Measurements from ENCODE around the gene PHF24. TPM values are rescaled to one million over a fixed set of nuclear protein-coding genes. Genes with fewer than 3 reads are reported as not detected.
"Not testable (repeated sequence)": the region's sequence is repeated elsewhere in the genome, so short reads cannot be mapped to it uniquely, and the experiment has no call there.

PHF24 gene
- total RNA-seq, 3 donors from 2014 or later (not counting 1 experiment from before 2014, with no cell fraction given): not detected

DNA sequence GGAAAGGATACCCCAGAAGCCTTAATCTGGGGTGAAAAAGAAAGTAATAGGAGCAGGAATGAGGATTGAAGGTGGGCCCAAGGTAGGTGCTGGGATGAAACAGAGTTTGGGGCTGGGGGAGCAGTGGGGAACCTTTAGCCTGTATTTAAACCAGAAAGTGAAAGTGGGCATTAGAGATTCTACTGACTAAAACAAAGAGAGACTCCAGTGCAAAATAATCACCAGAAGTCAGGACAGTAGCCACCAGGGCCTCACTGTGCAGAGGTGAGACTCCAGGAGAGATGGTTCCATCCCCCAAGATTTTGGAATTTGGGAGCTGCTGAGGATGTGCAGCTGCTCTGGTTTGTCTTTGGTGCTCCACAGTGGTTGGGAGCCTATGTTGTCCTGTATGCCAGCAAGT is 44.5 kb downstream of the PHF24 start:
- Histone ChIP-seq H3K9me3 (ENCODE audit: control insufficient read depth, insufficient read depth, low read length) (no peaks in the 10 kb centered on the region), H3K27me3 (ENCODE audit: control insufficient read depth, insufficient read depth, low read length) (no peaks in the 10 kb centered on the region), H3K27ac (ENCODE audit: low read length) (no peak overlapping the region), H3K36me3 (ENCODE audit: control insufficient read depth, insufficient read depth, low read length) (no peaks in the 10 kb centered on the region), H3K4me1 (ENCODE audit: control insufficient read depth, insufficient read depth, low read length) (no peaks in the 10 kb centered on the region), H3K4me3 (ENCODE audit: low read length) (no peak overlapping the region)
- Mint-ChIP-seq H3K36me3 (no peaks in the 10 kb centered on the region), H3K9me3 (no peaks in the 10 kb centered on the region), H3K4me1 (no peaks in the 10 kb centered on the region), H3K4me3 (no peak overlapping the region), H3K27ac (no peak overlapping the region), H3K27me3 (ENCODE audit: low read depth in 2 of 2) (no peaks in the 10 kb centered on the region)
- TF ChIP-seq, protein P1, sequence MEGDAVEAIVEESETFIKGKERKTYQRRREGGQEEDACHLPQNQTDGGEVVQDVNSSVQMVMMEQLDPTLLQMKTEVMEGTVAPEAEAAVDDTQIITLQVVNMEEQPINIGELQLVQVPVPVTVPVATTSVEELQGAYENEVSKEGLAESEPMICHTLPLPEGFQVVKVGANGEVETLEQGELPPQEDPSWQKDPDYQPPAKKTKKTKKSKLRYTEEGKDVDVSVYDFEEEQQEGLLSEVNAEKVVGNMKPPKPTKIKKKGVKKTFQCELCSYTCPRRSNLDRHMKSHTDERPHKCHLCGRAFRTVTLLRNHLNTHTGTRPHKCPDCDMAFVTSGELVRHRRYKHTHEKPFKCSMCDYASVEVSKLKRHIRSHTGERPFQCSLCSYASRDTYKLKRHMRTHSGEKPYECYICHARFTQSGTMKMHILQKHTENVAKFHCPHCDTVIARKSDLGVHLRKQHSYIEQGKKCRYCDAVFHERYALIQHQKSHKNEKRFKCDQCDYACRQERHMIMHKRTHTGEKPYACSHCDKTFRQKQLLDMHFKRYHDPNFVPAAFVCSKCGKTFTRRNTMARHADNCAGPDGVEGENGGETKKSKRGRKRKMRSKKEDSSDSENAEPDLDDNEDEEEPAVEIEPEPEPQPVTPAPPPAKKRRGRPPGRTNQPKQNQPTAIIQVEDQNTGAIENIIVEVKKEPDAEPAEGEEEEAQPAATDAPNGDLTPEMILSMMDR (IDR thresholded peaks at IDR 0.05): no peak
- intact Hi-C loops (cut with micrococcal nuclease): no loop called here
- ATAC-seq (no peak), DNase-seq (no peak)

DNA sequence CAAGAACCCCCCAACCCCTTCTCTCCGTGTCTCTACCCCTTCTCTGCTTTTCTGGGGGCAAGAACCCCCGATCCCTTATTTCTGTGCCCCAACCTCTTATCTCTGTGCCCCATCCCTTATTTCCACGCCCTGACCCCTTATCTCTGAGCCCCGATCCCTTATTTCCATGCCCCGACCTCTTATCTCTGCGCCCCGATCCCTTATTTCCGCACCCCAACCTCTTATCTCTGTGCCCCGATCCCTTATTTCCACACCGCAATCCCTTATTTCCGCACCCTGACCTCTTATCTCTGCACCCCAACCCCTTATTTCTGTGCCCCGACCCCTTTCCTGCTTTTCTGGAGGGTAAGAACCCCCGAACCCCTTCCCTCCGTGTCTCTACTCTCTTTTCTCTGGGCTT is 46.2 kb downstream of the PHF24 start:
- H3K27me3 ChIP-seq (ENCODE audit: control insufficient read depth, insufficient read depth, low read length); H3K4me1 ChIP-seq (ENCODE audit: control insufficient read depth, insufficient read depth, low read length); H3K36me3 Mint-ChIP-seq; H3K9me3 Mint-ChIP-seq; H3K27ac ChIP-seq (ENCODE audit: low read length); H3K4me3 Mint-ChIP-seq; H3K27ac Mint-ChIP-seq; H3K27me3 Mint-ChIP-seq (ENCODE audit: low read depth in 2 of 2); DNase-seq; H3K36me3 ChIP-seq (ENCODE audit: control insufficient read depth, insufficient read depth, low read length); H3K4me1 Mint-ChIP-seq; ATAC-seq; H3K9me3 ChIP-seq (ENCODE audit: control insufficient read depth, insufficient read depth, low read length); intact Hi-C loops (cut with micrococcal nuclease); H3K4me3 ChIP-seq (ENCODE audit: low read length): not testable (repeated sequence)
- 87% methylated on average over 14 of the region's 14 CpGs for WGBS (ENCODE audit: insufficient coverage)

DNA sequence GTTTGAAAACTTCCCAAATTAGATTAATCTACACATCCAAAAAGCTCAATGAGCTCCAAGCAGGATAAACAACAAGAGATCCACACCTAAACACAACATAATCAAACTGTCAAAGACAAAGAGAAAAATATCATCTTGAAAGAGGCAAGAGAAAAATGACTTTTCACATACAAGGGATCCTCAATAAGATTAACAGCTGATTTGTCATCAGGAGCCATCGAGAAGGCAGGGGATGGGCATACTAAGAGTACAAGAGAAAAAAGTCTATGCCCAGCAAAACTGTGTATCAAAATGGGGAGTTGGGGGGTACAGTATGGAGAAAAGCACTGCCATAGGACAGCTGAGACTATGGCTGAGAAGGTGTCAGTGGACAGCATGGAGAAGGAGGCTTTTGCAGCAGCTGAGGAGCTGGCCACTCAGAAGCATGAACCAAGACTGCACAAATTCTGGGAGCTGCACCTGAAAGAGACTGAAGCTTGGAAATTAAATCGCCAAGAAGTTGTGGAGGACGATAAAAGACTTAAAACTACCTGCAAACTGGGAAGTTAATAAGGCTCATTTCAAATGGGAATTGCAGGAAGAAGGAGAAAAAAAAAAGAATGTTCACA is 52.4 kb downstream of the PHF24 start:
- no peak overlapping the region for H3K27ac Mint-ChIP-seq
- no peak for ATAC-seq
- Histone ChIP-seq H3K27me3 (ENCODE audit: control insufficient read depth, insufficient read depth, low read length) (no peaks in the 10 kb centered on the region), H3K36me3 (ENCODE audit: control insufficient read depth, insufficient read depth, low read length) (peaks cover 5% of the 10 kb centered on the region), H3K4me1 (ENCODE audit: control insufficient read depth, insufficient read depth, low read length) (no peaks in the 10 kb centered on the region), H3K4me3 (ENCODE audit: low read length) (no peak overlapping the region), H3K27ac (ENCODE audit: low read length) (no peak overlapping the region), H3K9me3 (ENCODE audit: control insufficient read depth, insufficient read depth, low read length) (peaks cover 9% of the 10 kb centered on the region)
- WGBS (ENCODE audit: insufficient coverage): 90% methylated on average over 3 of the region's 3 CpGs
- intact Hi-C loops (cut with micrococcal nuclease): no loop called here
- DNase-seq: no peak
- peaks cover 17% of the 10 kb centered on the region for H3K36me3 Mint-ChIP-seq
- H3K4me3 Mint-ChIP-seq: no peak overlapping the region
- TF ChIP-seq, protein P1 (IDR thresholded peaks at IDR 0.05): no peak
- H3K9me3 Mint-ChIP-seq: peaks cover 7 to 13% of the 10 kb centered on the region in 2 donors
- no peaks in the 10 kb centered on the region for H3K27me3 Mint-ChIP-seq (ENCODE audit: low read depth in 2 of 2)
- no peaks in the 10 kb centered on the region for H3K4me1 Mint-ChIP-seq

DNA sequence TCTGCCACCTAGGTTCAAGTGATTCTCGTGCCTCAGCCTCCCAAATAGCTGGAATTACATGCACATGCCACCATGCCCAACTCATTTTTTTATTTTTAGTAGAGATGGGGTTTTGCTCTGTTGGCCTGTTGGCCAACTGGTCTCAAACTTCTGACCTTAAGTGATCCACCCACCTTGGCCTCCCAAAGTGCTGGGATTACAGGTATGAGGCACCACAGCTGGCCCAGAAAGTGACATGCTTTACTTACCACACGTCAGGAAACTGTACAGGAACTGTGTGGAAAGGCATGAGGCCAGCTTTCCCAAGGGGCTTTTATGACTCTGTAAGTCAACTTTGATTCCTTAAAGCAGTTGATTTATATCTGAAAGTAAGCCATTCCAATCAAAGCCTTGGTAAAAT is 56.4 kb downstream of the PHF24 start:
- Histone ChIP-seq H3K9me3 (ENCODE audit: control insufficient read depth, insufficient read depth, low read length) (peaks cover 8% of the 10 kb centered on the region), H3K27me3 (ENCODE audit: control insufficient read depth, insufficient read depth, low read length) (no peaks in the 10 kb centered on the region), H3K36me3 (ENCODE audit: control insufficient read depth, insufficient read depth, low read length) (peaks cover 5% of the 10 kb centered on the region), H3K27ac (ENCODE audit: low read length) (no peak overlapping the region), H3K4me3 (ENCODE audit: low read length) (no peak overlapping the region), H3K4me1 (ENCODE audit: control insufficient read depth, insufficient read depth, low read length) (no peaks in the 10 kb centered on the region)
- Mint-ChIP-seq H3K4me1 (no peaks in the 10 kb centered on the region), H3K36me3 (peaks cover 17% of the 10 kb centered on the region), H3K27ac (no peak overlapping the region), H3K4me3 (no peak overlapping the region), H3K27me3 (ENCODE audit: low read depth in 2 of 2) (no peaks in the 10 kb centered on the region), H3K9me3 (peaks cover 7 to 13% of the 10 kb centered on the region in 2 donors)
- no peak for ATAC-seq
- TF ChIP-seq, protein P1 (IDR thresholded peaks at IDR 0.05): no peak
- intact Hi-C loops (cut with micrococcal nuclease): no loop called here
- WGBS (ENCODE audit: insufficient coverage): 50% methylated on average over 2 of the region's 2 CpGs
- DNase-seq: no peak

DNA sequence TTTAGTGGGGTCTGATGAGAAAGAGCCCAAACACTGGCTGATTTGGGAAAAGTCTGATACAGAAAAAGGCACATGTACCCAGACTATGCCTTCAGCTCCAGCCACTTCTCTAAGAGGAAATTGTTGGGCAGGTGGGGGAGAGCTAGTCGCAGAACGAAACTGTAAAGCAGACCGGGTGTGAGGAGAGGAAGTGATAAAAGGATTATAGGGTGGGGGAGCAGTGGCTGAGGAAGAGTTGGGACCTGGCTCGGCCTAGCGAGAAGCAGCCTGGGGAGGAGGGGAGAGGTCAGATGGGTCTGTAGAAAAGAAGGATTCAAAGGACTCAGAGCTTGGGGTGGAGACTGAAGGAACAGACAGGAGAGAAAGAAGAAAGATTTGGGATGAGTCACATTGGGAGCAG is 65.4 kb downstream of the PHF24 start:
- DNase-seq; H3K36me3 Mint-ChIP-seq; H3K4me3 ChIP-seq (ENCODE audit: low read length); H3K27me3 Mint-ChIP-seq (ENCODE audit: low read depth in 2 of 2); intact Hi-C loops (cut with micrococcal nuclease); ATAC-seq; H3K27ac ChIP-seq (ENCODE audit: low read length); H3K27ac Mint-ChIP-seq; H3K27me3 ChIP-seq (ENCODE audit: control insufficient read depth, insufficient read depth, low read length); H3K9me3 Mint-ChIP-seq; H3K4me1 ChIP-seq (ENCODE audit: control insufficient read depth, insufficient read depth, low read length); H3K36me3 ChIP-seq (ENCODE audit: control insufficient read depth, insufficient read depth, low read length); H3K4me3 Mint-ChIP-seq; H3K9me3 ChIP-seq (ENCODE audit: control insufficient read depth, insufficient read depth, low read length): not testable (repeated sequence)
- 8% methylated on average over 5 of the region's 5 CpGs for WGBS (ENCODE audit: insufficient coverage)
- peaks cover 0 to 11% of the 10 kb centered on the region in 2 donors for H3K4me1 Mint-ChIP-seq

Data from natural killer cell (primary cell).